SK-N-SH (cell line): ENCODE results near the gene CCDC88B. TPM values are rescaled to one million over a fixed set of nuclear protein-coding genes. Genes with fewer than 3 reads are reported as not detected.
A peak's percentile ranks its signal among the peaks of the same experiment; 100 is the strongest.

ENCODE experiments used
- CTCF ChIA-PET: fragments of 300-600, 350-600 bp; formaldehyde crosslinking; extraction: SDS; loops from one replicate; lab custom pipeline; 2021; lab: Yijun Ruan, JAX
- POLR2A ChIA-PET: fragments of 350-600 bp; sonication (Branson Sonifier 250); formaldehyde crosslinking; extraction: SDS; loops from one replicate; lab custom pipeline; 2020; ENCODE audit warnings: antibody characterized with exemption, inconsistent platforms; lab: Yijun Ruan, JAX
- DNase-seq: peaks from one replicate; pipeline ENCODE4 v3.0.0; 2012
- H2AFZ ChIP-seq: fragments of 200-600 bp; sonication (generic); 2 replicates; pipeline ENCODE4 v1.8.1; 2016; ENCODE audit warnings: antibody characterized with exemption, mild to moderate bottlenecking, low read depth
- H3F3A ChIP-seq: fragments of 200-600 bp; sonication (generic); replicated peaks from 2 replicates; pipeline ENCODE3; 2016; ENCODE audit warnings: antibody characterized with exemption, mild to moderate bottlenecking; ENCODE audit not compliant: insufficient read depth
- H3K27ac ChIP-seq, 2 experiments: fragments of 200-500 bp in 1 of 2; fragments of 200-600 bp in 1 of 2; sonication (Bioruptor generic) in 1 of 2; sonication (generic), shearing (Covaris generic) in 1 of 2; 2 replicates each; pipeline versions ENCODE4 v1.5.1 to v1.6.1; 2014 to 2016; ENCODE audit warnings: low read depth in 2 of 2, inconsistent platforms in 1 of 2, low read length in 1 of 2, mild to moderate bottlenecking in 1 of 2, mixed read lengths in 1 of 2
- H3K27me3 ChIP-seq: fragments of 200-600 bp; sonication (generic), shearing (Covaris generic); 2 replicates; pipeline ENCODE4 v1.6.1; 2016; ENCODE audit warnings: mixed run types; ENCODE audit not compliant: insufficient read depth
- H3K36me3 ChIP-seq, 2 experiments: fragments of 200-500 bp in 1 of 2; fragments of 200-600 bp in 1 of 2; sonication (Bioruptor generic) in 1 of 2; sonication (generic) in 1 of 2; replicated peaks in 1 of 2; 2 replicates each; pipeline versions ENCODE3 to v1.5.1; 2014 to 2016; ENCODE audit warnings: low read length in 1 of 2, mild to moderate bottlenecking in 1 of 2; ENCODE audit not compliant: insufficient read depth in 2 of 2, control insufficient read depth in 1 of 2
- H3K4me1 ChIP-seq, 2 experiments: fragments of 200-500 bp in 1 of 2; fragments of 200-600 bp in 1 of 2; sonication (Bioruptor generic) in 1 of 2; sonication (generic), shearing (Covaris generic) in 1 of 2; 2 replicates each; pipeline versions ENCODE4 v1.5.1 to v1.6.1; 2014 to 2016; ENCODE audit warnings: low read depth in 1 of 2, low read length in 1 of 2, mixed run types in 1 of 2; ENCODE audit not compliant: insufficient read depth in 2 of 2, control insufficient read depth in 1 of 2
- H3K4me2 ChIP-seq: fragments of 200-600 bp; sonication (generic), shearing (Covaris generic); 2 replicates; pipeline ENCODE4 v1.6.1; 2017; ENCODE audit warnings: mixed run types
- H3K4me3 ChIP-seq, 2 experiments: fragments of 200-500 bp in 1 of 2; fragments of 200-600 bp in 1 of 2; sonication (Bioruptor generic) in 1 of 2; sonication (generic), shearing (Covaris generic) in 1 of 2; 2 replicates each; pipeline versions ENCODE4 v1.5.1 to v1.8.1; 2014 to 2016; ENCODE audit warnings: low read depth in 2 of 2, inconsistent platforms in 1 of 2, low read length in 1 of 2, mild to moderate bottlenecking in 1 of 2, mixed read lengths in 1 of 2, moderate library complexity in 1 of 2
- H3K79me2 ChIP-seq: fragments of 200-600 bp; sonication (generic); 2 replicates; pipeline ENCODE4 v1.8.1; 2017; ENCODE audit warnings: mild to moderate bottlenecking; ENCODE audit not compliant: insufficient read depth
- H3K9ac ChIP-seq: fragments of 200-600 bp; sonication (generic); 2 replicates; pipeline ENCODE4 v1.6.1; 2017; ENCODE audit warnings: mixed run types
- H3K9me2 ChIP-seq: fragments of 200-600 bp; sonication (generic); 2 replicates; pipeline ENCODE4 v1.6.1; 2017; ENCODE audit warnings: mixed run types
- H3K9me3 ChIP-seq: fragments of 200-600 bp; sonication (generic); 2 replicates; pipeline ENCODE4 v1.6.1; 2017; ENCODE audit warnings: mixed run types, mild to moderate bottlenecking, moderate library complexity
- H4K20me1 ChIP-seq: fragments of 200-600 bp; sonication (generic); 2 replicates; pipeline ENCODE4 v1.6.1; 2017; ENCODE audit warnings: mild to moderate bottlenecking, mixed run types; ENCODE audit not compliant: insufficient read depth
- CHD2 ChIP-seq: fragments of 150-350 bp; IDR thresholded peaks from 2 replicates; pipeline ENCODE4 v1.6.1; 2018; ENCODE audit warnings: low read length; ENCODE audit not compliant: partially characterized antibody
- CTCF ChIP-seq: fragments of 200-600 bp; sonication (generic); IDR thresholded peaks from 2 replicates; pipeline ENCODE4 v1.6.1; 2017; ENCODE audit warnings: antibody characterized with exemption, mild to moderate bottlenecking, moderate library complexity
- EP300 ChIP-seq, 2 experiments: IDR thresholded peaks; 2 replicates each; pipeline versions ENCODE4 v1.4.0 to v1.6.1; 2012; ENCODE audit warnings: borderline replicate concordance in 1 of 2, low read depth in 1 of 2, low read length in 1 of 2
- FOSL2 ChIP-seq: IDR thresholded peaks from 2 replicates; pipeline ENCODE4 v1.4.0; 2012; ENCODE audit warnings: low read depth, mild to moderate bottlenecking, moderate library complexity, borderline replicate concordance
- GABPA ChIP-seq: IDR thresholded peaks from 2 replicates; pipeline ENCODE4 v1.4.0; 2012; ENCODE audit warnings: low read depth, mild to moderate bottlenecking
- IRF3 ChIP-seq: fragments of 150-350 bp; IDR thresholded peaks from 2 replicates; pipeline ENCODE4 v1.6.1; 2016; ENCODE audit warnings: mild to moderate bottlenecking, low read depth, low read length
- JUND ChIP-seq: IDR thresholded peaks from 2 replicates; pipeline ENCODE4 v1.4.0; 2012
- MEF2A ChIP-seq: IDR thresholded peaks from 2 replicates; pipeline ENCODE4 v1.4.0; 2012; ENCODE audit warnings: low read depth, borderline replicate concordance
- NFIC ChIP-seq: IDR thresholded peaks from 2 replicates; pipeline ENCODE4 v1.4.0; 2012; ENCODE audit warnings: borderline replicate concordance
- PBX3 ChIP-seq: IDR thresholded peaks from 2 replicates; pipeline ENCODE4; 2012
- POLR2AphosphoS5 ChIP-seq: IDR thresholded peaks from 2 replicates; pipeline ENCODE4 v1.6.1; 2012; ENCODE audit warnings: low read depth, low read length
- RAD21 ChIP-seq: IDR thresholded peaks from 2 replicates; pipeline ENCODE4 v1.6.1; 2012; ENCODE audit warnings: mild to moderate bottlenecking, low read length
- RCOR1 ChIP-seq: fragments of 150-350 bp; IDR thresholded peaks from 2 replicates; pipeline ENCODE4 v1.6.1; 2017; ENCODE audit warnings: antibody characterized with exemption, low read length
- RXRA ChIP-seq: IDR thresholded peaks from 2 replicates; pipeline ENCODE4 v1.4.0; 2012; ENCODE audit warnings: low read depth, mild to moderate bottlenecking, borderline replicate concordance
- SIN3A ChIP-seq: IDR thresholded peaks from 2 replicates; pipeline ENCODE4 v1.6.1; 2012; ENCODE audit warnings: low read depth, mild to moderate bottlenecking, low read length, moderate library complexity, borderline replicate concordance
- SMC3 ChIP-seq: IDR thresholded peaks from 2 replicates; pipeline ENCODE4 v1.6.1; 2012; ENCODE audit warnings: low read depth, low read length, improper control_type of control experiment
- TAF1 ChIP-seq: IDR thresholded peaks from 2 replicates; pipeline ENCODE4 v1.6.1; 2012; ENCODE audit warnings: low read depth, mild to moderate bottlenecking, low read length, moderate library complexity, borderline replicate concordance
- TCF12 ChIP-seq: IDR thresholded peaks from 2 replicates; pipeline ENCODE4 v1.4.0; 2012
- TEAD4 ChIP-seq: IDR thresholded peaks from 2 replicates; pipeline ENCODE4 v1.4.0; 2012; ENCODE audit warnings: mild to moderate bottlenecking, borderline replicate concordance; ENCODE audit not compliant: insufficient read depth
- USF1 ChIP-seq: IDR thresholded peaks from 2 replicates; pipeline ENCODE4 v1.4.0; 2012; ENCODE audit warnings: low read depth, borderline replicate concordance
- USF2 ChIP-seq: fragments of 150-350 bp; IDR thresholded peaks from 2 replicates; pipeline ENCODE4 v1.6.1; 2017; ENCODE audit warnings: antibody characterized with exemption, low read length, low read depth, borderline replicate concordance
- YY1 ChIP-seq: IDR thresholded peaks from 2 replicates; pipeline ENCODE4 v1.4.0; 2012; ENCODE audit warnings: low read depth, mild to moderate bottlenecking
- ZBTB33 ChIP-seq: IDR thresholded peaks from 2 replicates; pipeline ENCODE4 v1.4.0; 2012; ENCODE audit warnings: low read depth, borderline replicate concordance
- WGBS: methylation state at CpG from one replicate; pipeline ENCODE4 v1.1.6; 2017; ENCODE audit warnings: low lambda C conversion rate; 5-methylcytosine and 5-hydroxymethylcytosine counted together
- polyA plus RNA-seq, 3 experiments: library from polyadenylated mRNA; depleted of rRNA; stranded (reverse); fragments of >200 nt; gene quantifications; 2 replicates each; pipeline ENCODE4 v1.2.3, GENCODE V29; 2012

CCDC88B gene
- polyA plus RNA-seq, 1 of the 3 experiments (the other 2 are of a cell fraction): 3.4 TPM

GRCh38 chr11:64305691-64306562 lies 34.1 kb upstream of the CCDC88B start:
- Histone ChIP-seq H3K9me3 (no peaks in the 10 kb centered on the region), H3K9ac (peak overlapping the region; percentile 65), H3K27me3 (no peaks in the 10 kb centered on the region), H3K36me3 (peaks cover 0 to 2% of the 10 kb centered on the region in 2 experiments), H3K9me2 (no peaks in the 10 kb centered on the region), H3K4me2 (peak overlapping the region; percentile 99), H3K4me1 (peaks cover 5 to 18% of the 10 kb centered on the region in 2 experiments; a peak in 2 of 4 replicates), H3K79me2 (peaks cover 34% of the 10 kb centered on the region; the same call in 1 of the 2 replicates), H3K4me3 (peak overlapping the region; percentile 65 to 78), H3F3A (peaks cover 12% of the 10 kb centered on the region), H3K27ac (peak overlapping the region in 1 of 2 experiments; percentile 62; a peak in 2 of 4 replicates), H2AFZ (peak overlapping the region; percentile 84), H4K20me1 (no peaks in the 10 kb centered on the region)
- peak; percentile 73 for DNase-seq
- 10% methylated on average over 19 of the region's 71 CpGs for WGBS
- POLR2A ChIA-PET: interaction anchor here (1.0 to 5.8 kb wide), 5 partner anchors 10 to 61 kb away, joined by 3 to 54 read pairs (median 9); partner anchors contain the start of genes PRDX5 and TRMT112
- CTCF ChIA-PET: interaction anchor here (1.0 to 6.7 kb wide), 8 partner anchors 8 to 50 kb away, joined by 3 to 196 read pairs (median 21); partner anchors contain the start of genes BAD, GPR137, KCNK4 and PRDX5
- no peak for TF ChIP-seq RXRA
- TF ChIP-seq SIN3A: peak; percentile 73; the same call in 1 of the 2 replicates
- TF ChIP-seq EP300 (IDR thresholded peaks at IDR 0.05; ENCODE audit: borderline replicate concordance in 1 of 2, low read depth in 1 of 2, low read length in 1 of 2): no peak
- TF ChIP-seq FOSL2: no peak
- no peak for TF ChIP-seq TEAD4
- TF ChIP-seq RCOR1: no peak
- no peak for TF ChIP-seq TCF12
- TF ChIP-seq USF1: no peak
- no peak for TF ChIP-seq PBX3
- peak; percentile 38; the same call in 1 of the 2 replicates for TF ChIP-seq GABPA
- no peak for TF ChIP-seq YY1
- no peak for TF ChIP-seq USF2
- TF ChIP-seq MEF2A: no peak
- no peak for TF ChIP-seq POLR2AphosphoS5
- no peak for TF ChIP-seq TAF1
- TF ChIP-seq CHD2: peak; percentile 23
- no peak for TF ChIP-seq JUND
- TF ChIP-seq NFIC: no peak
- TF ChIP-seq ZBTB33: no peak
- TF ChIP-seq CTCF: peak; percentile 52
- 0 out of 2 replicates have a peak, but pooled peaks have one; percentile 9 for TF ChIP-seq RAD21
- peak; percentile 26; the same call in 1 of the 2 replicates for TF ChIP-seq SMC3
- TF ChIP-seq IRF3: no peak
